HEK293T (cell line): ENCODE measurements around the gene YTHDF1.

Experiments used
- ARNT ChIP-seq: fragments of 450-650 bp; IDR thresholded peaks from 2 replicates; pipeline ENCODE4 v1.6.1; 2017; ENCODE audit warnings: mild to moderate bottlenecking
- BHLHE40 ChIP-seq: fragments of 450-650 bp; IDR thresholded peaks from 2 replicates; pipeline ENCODE4 v1.6.1; 2016; ENCODE audit warnings: mild to moderate bottlenecking, moderate library complexity, borderline replicate concordance
- CTBP1 ChIP-seq: fragments of 450-650 bp; IDR thresholded peaks from 2 replicates; pipeline ENCODE4 v1.6.1; 2016; ENCODE audit warnings: borderline replicate concordance
- ELF4 ChIP-seq: fragments of 450-650 bp; IDR thresholded peaks from 2 replicates; pipeline ENCODE4 v1.6.1; 2017; ENCODE audit warnings: antibody characterized with exemption
- FOXA1 ChIP-seq: fragments of 450-650 bp; IDR thresholded peaks from 2 replicates; pipeline ENCODE4 v1.6.1; 2016; ENCODE audit warnings: mild to moderate bottlenecking
- FOXK2 ChIP-seq: fragments of 450-650 bp; IDR thresholded peaks from 2 replicates; pipeline ENCODE4 v1.6.1; 2016; ENCODE audit warnings: mild to moderate bottlenecking
- FOXM1 ChIP-seq: fragments of 450-650 bp; IDR thresholded peaks from 2 replicates; pipeline ENCODE4 v1.6.1; 2017; ENCODE audit warnings: mild to moderate bottlenecking, borderline replicate concordance
- LEF1 ChIP-seq: fragments of 450-650 bp; IDR thresholded peaks from 2 replicates; pipeline ENCODE4 v1.6.1; 2017; ENCODE audit warnings: mild to moderate bottlenecking, borderline replicate concordance
- SP1 ChIP-seq: fragments of 450-650 bp; IDR thresholded peaks from 2 replicates; pipeline ENCODE4 v1.6.1; 2017
- SUZ12 ChIP-seq: fragments of 450-650 bp; IDR thresholded peaks from 2 replicates; pipeline ENCODE4 v1.6.1; 2016; ENCODE audit warnings: mild to moderate bottlenecking
- ZNF384 ChIP-seq: fragments of 450-650 bp; IDR thresholded peaks from 2 replicates; pipeline ENCODE4 v1.6.1; 2016
- TF ChIP-seq, protein P1 (sequence below): fragments of 450-650 bp; IDR thresholded peaks from 2 replicates; pipeline ENCODE4 v1.6.1; 2016

DNA sequence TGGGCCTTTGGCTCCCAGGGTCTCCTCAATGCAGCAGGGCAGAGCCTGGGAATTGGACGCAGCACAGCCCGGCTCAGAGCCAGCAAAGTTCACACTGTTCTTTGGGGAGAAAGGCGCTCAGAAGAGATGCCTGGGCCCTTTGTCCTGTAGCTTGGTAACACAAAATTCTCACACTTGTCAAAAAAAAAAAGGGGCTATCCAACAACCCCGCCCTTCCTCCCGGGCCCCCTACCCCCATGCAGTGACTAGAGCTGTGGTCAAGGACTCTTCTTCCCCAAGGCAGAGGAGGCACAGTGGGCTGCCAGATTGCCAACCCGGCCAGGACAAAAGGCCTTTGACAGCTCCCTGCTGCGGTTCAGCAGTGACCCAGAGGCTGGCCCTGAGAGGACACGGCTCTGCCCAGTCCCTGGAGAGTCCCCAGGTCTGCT is 36.4 kb upstream of the YTHDF1 start:
- TF ChIP-seq, protein P1, sequence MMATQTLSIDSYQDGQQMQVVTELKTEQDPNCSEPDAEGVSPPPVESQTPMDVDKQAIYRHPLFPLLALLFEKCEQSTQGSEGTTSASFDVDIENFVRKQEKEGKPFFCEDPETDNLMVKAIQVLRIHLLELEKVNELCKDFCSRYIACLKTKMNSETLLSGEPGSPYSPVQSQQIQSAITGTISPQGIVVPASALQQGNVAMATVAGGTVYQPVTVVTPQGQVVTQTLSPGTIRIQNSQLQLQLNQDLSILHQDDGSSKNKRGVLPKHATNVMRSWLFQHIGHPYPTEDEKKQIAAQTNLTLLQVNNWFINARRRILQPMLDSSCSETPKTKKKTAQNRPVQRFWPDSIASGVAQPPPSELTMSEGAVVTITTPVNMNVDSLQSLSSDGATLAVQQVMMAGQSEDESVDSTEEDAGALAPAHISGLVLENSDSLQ, result no peak
- TF ChIP-seq LEF1 (no peak), FOXM1 (no peak), SP1 (no peak), SUZ12 (no peak), BHLHE40 (no peak), FOXA1 (no peak), ZNF384 (no peak), ARNT (no peak), ELF4 (no peak), FOXK2 (no peak), CTBP1 (no peak)
